HEK293 (cell line): ENCODE data around the gene EPHA6.

Experiments
- CTCF ChIA-PET: fragments of 350-600 bp; formaldehyde crosslinking; extraction: SDS; loops from one replicate; lab custom pipeline; 2021; ENCODE audit warnings: antibody characterized with exemption; lab: Yijun Ruan, JAX
- POLR2A ChIA-PET: fragments of 300-600 bp; formaldehyde crosslinking; extraction: SDS; loops from one replicate; lab custom pipeline; 2020; ENCODE audit warnings: antibody characterized with exemption, inconsistent platforms; lab: Yijun Ruan, JAX
- H3K27ac ChIP-seq: fragments of 200-500 bp; sonication (Bioruptor generic); 2 replicates; pipeline ENCODE4 v1.5.1; 2014; ENCODE audit warnings: low read depth, low read length, control low read depth, inconsistent platforms; ENCODE audit errors: extremely low read depth
- H3K36me3 ChIP-seq, 2 experiments: fragments of 200-500 bp in 1 of 2; sonication (Bioruptor generic) in 1 of 2; 1 replicate in 1 of 2; 2 replicates in 1 of 2; pipeline ENCODE4 v1.5.1; 2014 to 2017; ENCODE audit warnings: inconsistent platforms in 2 of 2, low read length in 2 of 2; ENCODE audit not compliant: control insufficient read depth in 2 of 2, insufficient read depth in 1 of 2
- H3K4me1 ChIP-seq: fragments of 200-500 bp; sonication (Bioruptor generic); 2 replicates; pipeline ENCODE4 v1.5.1; 2014; ENCODE audit warnings: mild to moderate bottlenecking, low read length, inconsistent platforms; ENCODE audit not compliant: control insufficient read depth, insufficient read depth
- H3K4me3 ChIP-seq: 2 replicates; pipeline ENCODE4 v1.5.1; 2011; ENCODE audit warnings: low read depth, mild to moderate bottlenecking, control low read depth, low read length, moderate library complexity
- H3K9me3 ChIP-seq: fragments of 200-500 bp; sonication (Bioruptor generic); 2 replicates; pipeline ENCODE4 v1.5.1; 2014; ENCODE audit warnings: low read depth, low read length, inconsistent platforms; ENCODE audit not compliant: control insufficient read depth, insufficient read depth
- AEBP2 ChIP-seq: fragments of 450-650 bp; formaldehyde crosslinking; IDR thresholded peaks from 2 replicates; pipeline ENCODE4 v1.5.1; 2016; ENCODE audit warnings: missing biosample characterization, missing genetic modification characterization, borderline replicate concordance
- HOXA7 ChIP-seq: sonication (generic); formaldehyde crosslinking; IDR thresholded peaks from 2 replicates; pipeline ENCODE4 v1.8.1; 2022; ENCODE audit warnings: missing genetic modification reagents, borderline replicate concordance
- HOXD13 ChIP-seq: sonication (generic); formaldehyde crosslinking; IDR thresholded peaks from 2 replicates; pipeline ENCODE4 v1.8.0; 2022; ENCODE audit warnings: missing genetic modification reagents, borderline replicate concordance
- KLF16 ChIP-seq: fragments of 450-650 bp; formaldehyde crosslinking; IDR thresholded peaks from 2 replicates; pipeline ENCODE4 v1.5.1; 2017; ENCODE audit warnings: missing biosample characterization, missing genetic modification characterization
- PRDM2 ChIP-seq: fragments of 450-650 bp; formaldehyde crosslinking; IDR thresholded peaks from 2 replicates; pipeline ENCODE4 v1.5.1; 2016; ENCODE audit warnings: missing biosample characterization, missing genetic modification characterization, borderline replicate concordance
- SCRT2 ChIP-seq: fragments of 450-650 bp; formaldehyde crosslinking; IDR thresholded peaks from 2 replicates; pipeline ENCODE4 v1.5.1; 2016; ENCODE audit warnings: missing biosample characterization, missing genetic modification characterization
- ZBTB10 ChIP-seq: fragments of 450-650 bp; formaldehyde crosslinking; IDR thresholded peaks from 2 replicates; pipeline ENCODE4 v1.5.1; 2016; ENCODE audit warnings: missing biosample characterization, missing genetic modification characterization
- ZFHX2 ChIP-seq: fragments of 450-650 bp; formaldehyde crosslinking; conservative IDR thresholded peaks from 2 replicates; pipeline ENCODE4 v1.5.1; 2016; ENCODE audit warnings: missing biosample characterization, missing genetic modification characterization
- ZFP41 ChIP-seq: fragments of 450-650 bp; formaldehyde crosslinking; IDR thresholded peaks from 2 replicates; pipeline ENCODE4 v1.5.1; 2016; ENCODE audit warnings: missing biosample characterization, missing genetic modification characterization, borderline replicate concordance
- ZNF146 ChIP-seq: fragments of 450-650 bp; formaldehyde crosslinking; IDR thresholded peaks from 2 replicates; pipeline ENCODE4 v1.5.1; 2016; ENCODE audit warnings: missing biosample characterization, missing genetic modification characterization
- ZNF174 ChIP-seq: fragments of 450-650 bp; formaldehyde crosslinking; IDR thresholded peaks from 2 replicates; pipeline ENCODE4 v1.5.0; 2017; ENCODE audit warnings: missing biosample characterization, mild to moderate bottlenecking, missing genetic modification characterization
- ZNF184 ChIP-seq: fragments of 450-650 bp; IDR thresholded peaks from 2 replicates; pipeline ENCODE4 v1.5.1; 2018; ENCODE audit warnings: missing biosample characterization, mild to moderate bottlenecking, missing genetic modification characterization
- ZNF24 ChIP-seq: fragments of 450-650 bp; formaldehyde crosslinking; IDR thresholded peaks from 2 replicates; pipeline ENCODE4 v1.5.1; 2016; ENCODE audit warnings: missing biosample characterization, missing genetic modification characterization
- ZNF266 ChIP-seq: fragments of 450-650 bp; formaldehyde crosslinking; IDR thresholded peaks from 2 replicates; pipeline ENCODE4 v1.5.1; 2016; ENCODE audit warnings: missing biosample characterization, missing genetic modification characterization, low read depth
- ZNF521 ChIP-seq: fragments of 450-650 bp; formaldehyde crosslinking; IDR thresholded peaks from 2 replicates; pipeline ENCODE4 v1.5.1; 2017; ENCODE audit warnings: missing biosample characterization, mild to moderate bottlenecking, missing genetic modification characterization
- ZNF670 ChIP-seq: fragments of 450-650 bp; formaldehyde crosslinking; IDR thresholded peaks from 2 replicates; pipeline ENCODE4 v1.5.1; 2016; ENCODE audit warnings: missing biosample characterization, missing genetic modification characterization, low read depth
- ZNF843 ChIP-seq: fragments of 450-650 bp; formaldehyde crosslinking; IDR thresholded peaks from 2 replicates; pipeline ENCODE4 v1.5.1; 2016; ENCODE audit warnings: missing biosample characterization, missing genetic modification characterization

The EPHA6 gene

GRCh38 chr3:97102641-97103040 is 288.2 kb downstream of the EPHA6 start (continued):
- TF ChIP-seq PRDM2 (no peak), ZNF174 (tag by site-specific recombination) (no peak), ZNF843 (tag by site-specific recombination) (no peak), KLF16 (tag by site-specific recombination) (no peak), ZNF184 (tag by site-specific recombination) (no peak), ZNF670 (no peak), ZFP41 (no peak)

DNA sequence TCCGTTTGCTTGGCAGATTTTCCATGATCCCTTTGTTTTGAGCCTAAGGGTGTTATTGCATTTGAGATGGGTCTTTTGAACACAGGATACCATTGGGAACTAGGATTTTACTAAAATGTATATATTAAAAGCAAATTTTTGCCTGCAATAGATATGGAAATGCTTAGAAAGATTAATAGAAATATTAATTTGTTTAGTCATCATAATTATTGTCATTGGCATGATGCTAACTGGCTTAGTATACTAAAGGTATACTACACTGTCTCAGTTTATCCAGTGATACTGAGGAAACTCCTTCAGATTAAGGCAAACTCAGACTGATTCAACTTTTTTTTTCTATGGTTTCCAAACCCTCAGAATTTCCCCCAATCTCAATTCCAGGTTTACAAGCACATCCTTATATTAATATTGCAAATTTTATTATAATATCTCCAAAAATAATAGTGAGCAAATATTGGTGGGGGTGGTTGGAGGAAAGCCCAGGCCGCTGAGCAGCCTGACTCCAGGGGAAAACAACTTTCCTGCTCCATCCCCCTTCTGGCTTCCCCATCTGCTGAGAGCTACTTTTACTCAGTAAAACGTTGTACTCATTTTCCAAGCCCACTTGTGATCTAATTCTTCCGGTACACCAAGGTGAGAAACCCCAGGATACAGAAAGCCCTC is 291.7 kb downstream of the EPHA6 start:
- TF ChIP-seq HOXA7 (CRISPR knock-in tag), result no peak
- TF ChIP-seq SCRT2 (tag by site-specific recombination), result no peak
- no peak for TF ChIP-seq AEBP2 (tag by site-specific recombination)
- TF ChIP-seq ZBTB10 (tag by site-specific recombination), result no peak
- TF ChIP-seq PRDM2, result no peak
- TF ChIP-seq ZNF521 (tag by site-specific recombination), result no peak
- no peak for TF ChIP-seq ZFHX2 (tag by site-specific recombination)
- no peak for TF ChIP-seq HOXD13 (CRISPR knock-in tag)
- TF ChIP-seq ZNF146 (tag by site-specific recombination), result no peak
- TF ChIP-seq ZNF24 (tag by site-specific recombination), result no peak
- no peak for TF ChIP-seq ZNF266 (tag by site-specific recombination)
- TF ChIP-seq, all 188 proteins: peak for 0
- CTCF ChIA-PET, result no interaction called here
- Histone ChIP-seq H3K4me3 (no peak overlapping the region), H3K36me3 (no peaks in the 10 kb centered on the region), H3K27ac (no peak overlapping the region), H3K4me1 (no peaks in the 10 kb centered on the region), H3K9me3 (no peaks in the 10 kb centered on the region)
- POLR2A ChIA-PET, result no interaction called here
